K562 treated with DMSO at 1 percent for 12 hours (cell line): ENCODE data around the gene C12orf76. TPM values are rescaled to one million over a fixed set of nuclear protein-coding genes. Genes with fewer than 3 reads are reported as not detected.

Experiments
- total RNA-seq: library from RNA; unstranded; fragments of 300-600 nt; gene quantifications from 2 replicates; pipeline ENCODE4 v1.2.3, GENCODE V29; 2022; ENCODE audit not compliant: insufficient read depth

Gene C12orf76, protein sequence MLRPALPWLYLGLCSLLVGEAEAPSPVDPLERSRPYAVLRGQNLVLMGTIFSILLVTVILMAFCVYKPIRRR
- total RNA-seq, result 14.1 and 28.9 TPM in 2 replicates

DNA sequence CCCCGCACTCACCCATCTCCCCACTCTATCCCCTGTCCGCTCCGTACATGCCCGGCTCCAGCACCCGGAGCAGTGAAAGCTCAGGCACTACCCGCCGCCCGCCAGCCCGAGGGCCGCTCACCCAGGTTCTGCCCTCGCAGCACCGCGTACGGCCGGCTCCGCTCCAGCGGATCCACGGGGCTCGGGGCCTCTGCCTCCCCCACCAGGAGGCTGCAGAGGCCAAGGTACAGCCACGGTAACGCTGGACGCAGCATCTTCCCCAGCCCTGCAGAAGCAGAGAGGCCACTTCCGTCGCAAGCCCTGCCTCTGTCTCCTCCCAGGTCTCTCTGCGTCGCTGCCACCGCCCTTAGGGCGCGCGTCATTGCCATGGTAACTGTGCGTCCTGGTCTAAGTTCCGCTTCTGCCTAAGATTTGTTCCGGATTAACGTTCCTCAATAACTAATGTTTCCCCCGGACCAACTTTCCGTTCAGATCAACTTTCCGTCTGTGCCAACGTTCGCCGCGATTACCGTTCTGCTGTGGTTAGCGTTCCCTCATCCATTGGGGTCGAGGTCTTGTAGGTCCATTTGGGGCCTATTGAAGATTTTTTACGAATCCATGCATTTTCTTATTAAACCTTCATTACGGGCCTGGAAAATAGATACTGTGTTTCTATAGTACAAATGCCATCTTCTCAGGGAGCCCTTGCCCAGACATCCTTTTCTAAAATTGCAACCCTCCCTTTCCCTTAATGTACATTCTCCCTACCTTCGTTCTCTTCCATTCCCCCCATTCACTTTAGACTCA, at the start of gene C12orf76:
Gene C12orf76, minus strand, starts transcription at position 281 of the 786 bp plus-strand sequence. Its CDS starts 27 bp downstream, at position 254.

DNA sequence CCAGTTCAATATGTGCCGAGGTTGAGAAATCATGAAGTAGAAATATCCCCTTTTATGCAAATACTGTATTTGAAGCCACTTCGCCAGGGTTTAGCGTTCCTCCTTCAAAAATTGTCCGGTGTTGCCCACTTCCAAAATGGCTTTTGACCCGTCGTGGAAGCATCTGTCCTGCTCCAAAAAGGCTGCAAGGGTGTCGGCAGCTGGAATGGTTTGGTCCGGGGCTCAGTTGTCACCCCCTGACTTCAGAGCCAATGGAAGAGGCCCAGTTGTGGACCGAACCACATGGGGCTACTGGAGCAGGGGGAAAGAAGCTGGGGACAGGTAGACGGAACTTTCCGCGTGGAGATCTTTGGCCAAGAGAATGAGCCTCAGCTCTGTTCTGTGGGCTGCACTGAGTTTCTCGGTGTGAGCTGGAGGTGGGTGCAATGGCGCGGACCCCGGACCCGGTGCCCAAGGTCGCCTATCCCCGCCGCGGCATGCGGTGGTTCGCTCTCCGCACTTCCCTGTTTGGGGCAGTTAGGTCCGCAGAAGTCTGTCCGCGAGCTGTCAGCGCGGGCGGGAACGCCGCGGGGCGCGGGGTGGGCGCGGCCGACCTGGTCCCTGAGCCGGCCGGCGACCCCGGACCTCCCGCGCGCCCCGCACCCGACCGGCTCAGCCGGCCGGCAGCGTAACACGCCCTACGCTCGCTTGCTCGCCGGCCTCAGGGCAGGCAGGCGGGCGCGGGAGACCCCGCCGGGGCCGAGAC, 49.2 kb downstream of the C12orf76 start, which contains the start of gene ANKRD13A:
Gene ANKRD13A, plus strand, starts transcription at position 527 of the 745 bp plus-strand sequence. CDS start 259 bp downstream, outside the sequence.

DNA sequence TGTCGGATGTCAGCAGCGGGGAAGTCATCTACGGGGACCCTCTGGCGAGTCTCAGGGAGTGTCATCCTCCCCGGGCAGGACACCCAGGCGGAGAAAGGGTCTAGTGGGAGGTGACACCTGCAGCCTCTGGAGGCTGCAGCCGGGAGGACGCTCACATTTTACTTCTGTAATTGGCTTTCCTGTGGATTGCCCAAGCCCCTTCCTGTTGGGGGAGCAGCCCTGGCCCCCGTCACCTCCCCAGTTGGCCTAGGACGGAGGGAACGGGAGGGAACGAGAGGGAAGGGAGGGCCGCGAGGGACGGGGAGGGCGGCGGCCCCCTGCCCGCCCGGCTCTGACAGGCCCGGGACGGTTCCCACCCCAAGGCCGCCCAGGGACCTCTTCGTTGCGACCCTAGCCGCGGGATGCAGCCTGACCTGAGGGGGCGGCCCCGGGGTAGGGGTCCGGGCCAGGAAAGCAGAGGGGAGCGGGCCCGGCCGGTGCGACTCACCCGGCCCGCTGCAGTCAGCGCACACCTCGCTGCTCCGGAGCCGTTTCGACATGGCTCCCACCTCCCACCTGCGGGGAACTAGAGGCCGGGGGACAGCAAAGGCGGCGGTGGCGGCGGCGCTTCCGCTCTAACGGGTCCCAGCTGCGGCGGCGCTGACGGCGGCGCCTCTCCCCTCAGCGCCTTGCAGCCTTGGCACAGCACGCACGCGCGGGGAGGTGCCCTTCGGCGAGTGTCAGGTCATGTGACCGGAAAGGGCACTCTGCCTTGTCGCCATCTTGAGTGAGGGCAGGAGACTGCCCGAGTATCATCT, 52.4 kb downstream of the C12orf76 start, which contains the start of gene GIT2:
Gene GIT2, minus strand, starts transcription at position 683 of the 797 bp plus-strand sequence. Its CDS starts 144 bp downstream, at position 539.

Other genes with a start within 250 kb of the C12orf76 start
- gene TRPV4, start 215.1 kb downstream of the C12orf76 start, total RNA-seq, result not detected in 2 replicates
- 7.2 and 10.9 TPM in 2 replicates for gene GLTP, start 168.0 kb downstream of the C12orf76 start, total RNA-seq
- 13.5 and 25.5 TPM in 2 replicates for gene TCHP, start 148.2 kb downstream of the C12orf76 start, total RNA-seq
- 5.6 and 22.3 TPM in 2 replicates for gene GIT2, start 52.2 kb downstream of the C12orf76 start, total RNA-seq
- gene ANKRD13A, start 49.1 kb downstream of the C12orf76 start, total RNA-seq, result 26.2 and 86.8 TPM in 2 replicates
- gene IFT81, start 75.8 kb upstream of the C12orf76 start, total RNA-seq, result 2.9 and 6.5 TPM in 2 replicates
- gene ATP2A2, start 232.7 kb upstream of the C12orf76 start, total RNA-seq, result 54.4 and 170 TPM in 2 replicates